ENCODE measurements around the gene ERICH4.

ERICH4 gene

GRCh38 chr19:41409288-41409687, 33.7 kb upstream of the ERICH4 start:
- DNase-seq (ENCODE audit: low read depth) = peak; percentile 72
- TF ChIP-seq CTCF (conservative IDR thresholded peaks at IDR 0.05; ENCODE audit: low read depth, low read length) = no peak
- no peak overlapping the region for H3K4me3 ChIP-seq (ENCODE audit: low read depth, low read length)

- TF ChIP-seq CTCF (conservative IDR thresholded peaks at IDR 0.05; ENCODE audit: low read depth, low read length) = no peak
- no peak overlapping the region for H3K4me3 ChIP-seq (ENCODE audit: low read depth, low read length)
- no peak for DNase-seq (ENCODE audit: low read depth)
Measured at GRCh38 chr19:41410336-41411054, 32.5 kb upstream of the ERICH4 start.

GRCh38 chr19:41411100-41411967, 31.6 kb upstream of the ERICH4 start:
- TF ChIP-seq CTCF (conservative IDR thresholded peaks at IDR 0.05; ENCODE audit: low read depth, low read length) = no peak
- no peak overlapping the region for H3K4me3 ChIP-seq (ENCODE audit: low read depth, low read length)
- DNase-seq (ENCODE audit: low read depth) = no peak

GRCh38 chr19:41411968-41412265, 31.0 kb upstream of the ERICH4 start:
- no peak overlapping the region for H3K4me3 ChIP-seq (ENCODE audit: low read depth, low read length)
- no peak for TF ChIP-seq CTCF (conservative IDR thresholded peaks at IDR 0.05; ENCODE audit: low read depth, low read length)
- DNase-seq (ENCODE audit: low read depth) = no peak

- H3K4me3 ChIP-seq (ENCODE audit: low read depth, low read length) = no peak overlapping the region
- no peak for DNase-seq (ENCODE audit: low read depth)
- no peak for TF ChIP-seq CTCF (conservative IDR thresholded peaks at IDR 0.05; ENCODE audit: low read depth, low read length)
Measured at GRCh38 chr19:41412953-41413352, 30.0 kb upstream of the ERICH4 start.

- TF ChIP-seq CTCF (conservative IDR thresholded peaks at IDR 0.05; ENCODE audit: low read depth, low read length) = no peak
- no peak for DNase-seq (ENCODE audit: low read depth)
- H3K4me3 ChIP-seq (ENCODE audit: low read depth, low read length) = no peak overlapping the region
Measured at GRCh38 chr19:41413947-41414346, 29.0 kb upstream of the ERICH4 start.

Measured in choroid plexus epithelial cell (primary cell).